ENCODE results near the gene SLFN5.
A peak's percentile ranks its signal among the peaks of the same experiment; 100 is the strongest.
"Not testable (repeated sequence)": the region's sequence is repeated elsewhere in the genome, so short reads cannot be mapped to it uniquely, and the experiment has no call there.

Gene SLFN5

GRCh38 chr17:35242158-35242804 is 591 bp upstream of the SLFN5 start:
- peak; percentile 71 for DNase-seq (ENCODE audit: low read depth)

GRCh38 chr17:35243561-35244340 is 879 bp downstream of the SLFN5 start:
- DNase-seq (ENCODE audit: low read depth): peak; percentile 29

GRCh38 chr17:35244341-35245195 is 1.7 kb downstream of the SLFN5 start:
- DNase-seq (ENCODE audit: low read depth): peak; percentile 68

GRCh38 chr17:35245196-35245486 is 2.3 kb downstream of the SLFN5 start:
- no peak for DNase-seq (ENCODE audit: low read depth)

GRCh38 chr17:35252651-35253050 is 9.8 kb downstream of the SLFN5 start:
- DNase-seq (ENCODE audit: low read depth): no peak

GRCh38 chr17:35254107-35254773 is 11.4 kb downstream of the SLFN5 start:
- DNase-seq (ENCODE audit: low read depth): no peak

GRCh38 chr17:35255316-35255715 is 12.4 kb downstream of the SLFN5 start:
- no peak for DNase-seq (ENCODE audit: low read depth)

GRCh38 chr17:35256629-35257028 is 13.8 kb downstream of the SLFN5 start:
- no peak for DNase-seq (ENCODE audit: low read depth)

- no peak for DNase-seq (ENCODE audit: low read depth)
Measured at GRCh38 chr17:35257208-35257659, 14.4 kb downstream of the SLFN5 start.

- DNase-seq (ENCODE audit: low read depth): no peak
Measured at GRCh38 chr17:35259001-35259400, 16.1 kb downstream of the SLFN5 start.

- no peak for DNase-seq (ENCODE audit: low read depth)
Measured at GRCh38 chr17:35265071-35265470, 22.2 kb downstream of the SLFN5 start.

- DNase-seq (ENCODE audit: low read depth): no peak
Measured at GRCh38 chr17:35265566-35266141, 22.8 kb downstream of the SLFN5 start.

- not testable (repeated sequence) for DNase-seq (ENCODE audit: low read depth)
Measured at GRCh38 chr17:35274167-35275066, 31.5 kb downstream of the SLFN5 start.

- not testable (repeated sequence) for DNase-seq (ENCODE audit: low read depth)
Measured at GRCh38 chr17:35278454-35278853, 35.6 kb downstream of the SLFN5 start.

- DNase-seq (ENCODE audit: low read depth): not testable (repeated sequence)
Measured at GRCh38 chr17:35278876-35279275, 36.0 kb downstream of the SLFN5 start.

GRCh38 chr17:35283767-35284166 is 40.9 kb downstream of the SLFN5 start:
- no peak for DNase-seq (ENCODE audit: low read depth)

- DNase-seq (ENCODE audit: low read depth): no peak
Measured at GRCh38 chr17:35284955-35285354, 42.1 kb downstream of the SLFN5 start.

GRCh38 chr17:35286120-35286781 is 43.4 kb downstream of the SLFN5 start:
- no peak for DNase-seq (ENCODE audit: low read depth)

- no peak for DNase-seq (ENCODE audit: low read depth)
Measured at GRCh38 chr17:35287286-35287811, 44.5 kb downstream of the SLFN5 start.

- DNase-seq (ENCODE audit: low read depth): no peak
Measured at GRCh38 chr17:35289222-35289621, 46.4 kb downstream of the SLFN5 start.

Data from activated T-cell treated with anti-CD3 and anti-CD28 coated beads for 1 hour (primary cell).